Adipocyte (in vitro differentiated cells): Measurements from ENCODE around the gene ADAMTS10.
"Not testable (repeated sequence)": the region's sequence is repeated elsewhere in the genome, so short reads cannot be mapped to it uniquely, and the experiment has no call there.

ENCODE experiments used
- DNase-seq: peaks from one replicate; pipeline ENCODE4 v3.0.0-alpha.2; 2015; ENCODE audit warnings: low read depth
- H3K27me3 ChIP-seq: replicated peaks from 2 replicates; pipeline ENCODE4 v1.7.0; 2013; ENCODE audit warnings: mild to moderate bottlenecking, low read length, moderate library complexity; ENCODE audit not compliant: control insufficient read depth, insufficient read depth
- H3K36me3 ChIP-seq: 2 replicates; pipeline ENCODE4 v1.7.0; 2013; ENCODE audit warnings: low read length, mild to moderate bottlenecking, moderate library complexity; ENCODE audit not compliant: control insufficient read depth, insufficient read depth, severe bottlenecking
- H3K4me1 ChIP-seq: 2 replicates; pipeline ENCODE4 v1.7.0; 2013; ENCODE audit warnings: mild to moderate bottlenecking, low read length, moderate library complexity; ENCODE audit not compliant: control insufficient read depth, insufficient read depth
- H3K4me3 ChIP-seq: 2 replicates; pipeline ENCODE4 v1.7.0; 2013; ENCODE audit warnings: mild to moderate bottlenecking, low read length, moderate library complexity
- H3K9ac ChIP-seq: 2 replicates; pipeline ENCODE4 v1.7.0; 2013; ENCODE audit warnings: mild to moderate bottlenecking, low read length, moderate library complexity
- H3K9me3 ChIP-seq: 2 replicates; pipeline ENCODE4 v1.7.0; 2013; ENCODE audit warnings: mild to moderate bottlenecking, low read length, moderate library complexity; ENCODE audit not compliant: control insufficient read depth

The ADAMTS10 gene

DNA sequence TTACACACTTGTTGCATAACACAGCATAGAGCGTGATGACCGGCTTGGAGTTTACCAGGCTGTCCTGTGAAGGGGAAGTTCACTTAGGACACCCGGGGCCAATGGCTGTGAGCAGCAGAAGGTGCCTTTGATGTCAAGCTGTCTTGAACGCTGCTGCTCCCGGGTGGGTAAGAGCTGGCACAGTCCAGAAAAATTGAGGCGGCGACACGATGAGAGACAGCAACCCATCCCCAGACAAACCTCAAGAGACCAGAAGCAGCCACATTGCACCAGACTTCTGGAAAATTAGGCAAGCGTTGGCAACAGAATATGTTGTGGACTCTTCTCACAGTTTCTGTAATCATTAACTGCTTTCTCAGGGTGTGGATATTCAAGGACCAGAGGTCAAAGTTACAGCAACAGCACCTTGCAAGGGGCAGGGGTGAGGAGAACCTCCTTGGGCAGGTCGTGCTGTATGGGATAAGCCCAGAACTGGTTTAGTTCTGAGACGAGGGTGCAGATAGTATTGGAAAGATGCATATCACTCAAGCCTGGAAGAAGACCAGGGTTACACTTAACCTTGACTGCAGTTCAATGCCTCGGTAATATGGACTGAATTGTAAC is 30.0 kb upstream of the ADAMTS10 start:
- H3K9ac ChIP-seq, result no peak overlapping the region
- H3K27me3 ChIP-seq, result peaks cover 21% of the 10 kb centered on the region
- no peak for DNase-seq
- H3K36me3 ChIP-seq, result no peaks in the 10 kb centered on the region
- no peak overlapping the region for H3K4me3 ChIP-seq
- H3K4me1 ChIP-seq, result peaks cover 11% of the 10 kb centered on the region
- peaks cover 12% of the 10 kb centered on the region for H3K9me3 ChIP-seq

DNA sequence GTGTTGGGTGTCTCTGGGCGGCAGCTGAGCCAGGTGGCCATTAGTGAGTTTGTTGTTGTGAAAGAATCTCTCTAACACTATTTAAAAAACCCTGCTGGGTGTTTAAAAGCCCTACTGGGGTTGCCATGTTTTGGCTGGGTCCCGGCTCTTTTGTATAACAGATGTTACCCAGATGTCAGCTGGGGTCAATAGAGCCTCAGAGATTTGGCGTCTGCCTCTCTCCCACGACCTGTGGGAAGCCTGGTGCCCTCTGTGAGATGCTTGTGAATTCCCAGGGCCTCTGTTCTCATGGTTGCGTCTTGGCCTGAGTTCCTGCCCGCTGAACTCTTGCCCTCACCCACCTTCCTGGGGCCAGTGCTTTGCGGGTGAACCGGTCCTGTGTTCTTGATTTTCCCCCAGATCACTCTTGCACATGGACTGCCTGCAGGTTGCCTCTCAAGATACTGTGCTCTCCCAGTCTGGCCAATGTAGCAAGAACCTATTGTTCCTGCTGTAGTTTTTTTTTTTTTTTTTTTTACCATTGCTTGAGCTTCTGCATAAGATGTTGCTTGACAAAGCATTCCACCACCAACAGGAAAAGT is 29.4 kb upstream of the ADAMTS10 start:
- H3K4me3 ChIP-seq, result no peak overlapping the region
- peaks cover 11% of the 10 kb centered on the region for H3K4me1 ChIP-seq
- H3K36me3 ChIP-seq, result no peaks in the 10 kb centered on the region
- peaks cover 18% of the 10 kb centered on the region for H3K27me3 ChIP-seq
- H3K9ac ChIP-seq, result no peak overlapping the region
- DNase-seq, result no peak
- H3K9me3 ChIP-seq, result peaks cover 12% of the 10 kb centered on the region

- H3K4me1 ChIP-seq, result peaks cover 11% of the 10 kb centered on the region
- H3K9ac ChIP-seq, result no peak overlapping the region
- H3K4me3 ChIP-seq, result no peak overlapping the region
- DNase-seq, result peak; percentile 53
- H3K36me3 ChIP-seq, result no peaks in the 10 kb centered on the region
- H3K27me3 ChIP-seq, result peaks cover 9% of the 10 kb centered on the region
- peaks cover 12% of the 10 kb centered on the region for H3K9me3 ChIP-seq
Observed at GRCh38 chr19:8638078-8638619, 27.6 kb upstream of the ADAMTS10 start.

DNA sequence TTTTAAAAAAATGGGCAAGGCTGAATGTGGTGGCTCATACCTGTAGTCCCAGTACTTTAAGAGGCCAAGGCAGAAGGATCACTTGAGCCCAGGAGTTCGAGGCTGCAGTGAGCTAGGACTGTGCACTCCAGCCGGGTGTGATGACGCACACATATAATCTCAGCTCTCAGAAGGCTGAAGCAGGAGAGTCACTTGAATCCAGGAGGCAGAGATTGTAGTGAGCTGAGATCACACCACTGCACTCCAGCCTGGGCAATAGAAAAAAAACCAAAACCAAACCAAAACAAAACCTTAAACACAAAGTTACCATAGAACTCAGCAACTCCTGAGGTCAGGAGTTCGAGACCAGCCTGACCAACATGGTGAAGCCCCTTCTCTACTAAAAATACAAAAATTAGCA is 26.6 kb upstream of the ADAMTS10 start:
- not testable (repeated sequence) for H3K36me3 ChIP-seq, H3K4me3 ChIP-seq, H3K9me3 ChIP-seq, H3K27me3 ChIP-seq, H3K9ac ChIP-seq, DNase-seq
- peaks cover 11% of the 10 kb centered on the region for H3K4me1 ChIP-seq

- DNase-seq, result no peak
- Histone ChIP-seq H3K4me3 (no peak overlapping the region), H3K36me3 (no peaks in the 10 kb centered on the region), H3K4me1 (peaks cover 8% of the 10 kb centered on the region), H3K27me3 (peaks cover 5% of the 10 kb centered on the region), H3K9me3 (peaks cover under 1% of the 10 kb centered on the region), H3K9ac (no peak overlapping the region)
Observed at GRCh38 chr19:8635422-8635821, 24.9 kb upstream of the ADAMTS10 start.

DNA sequence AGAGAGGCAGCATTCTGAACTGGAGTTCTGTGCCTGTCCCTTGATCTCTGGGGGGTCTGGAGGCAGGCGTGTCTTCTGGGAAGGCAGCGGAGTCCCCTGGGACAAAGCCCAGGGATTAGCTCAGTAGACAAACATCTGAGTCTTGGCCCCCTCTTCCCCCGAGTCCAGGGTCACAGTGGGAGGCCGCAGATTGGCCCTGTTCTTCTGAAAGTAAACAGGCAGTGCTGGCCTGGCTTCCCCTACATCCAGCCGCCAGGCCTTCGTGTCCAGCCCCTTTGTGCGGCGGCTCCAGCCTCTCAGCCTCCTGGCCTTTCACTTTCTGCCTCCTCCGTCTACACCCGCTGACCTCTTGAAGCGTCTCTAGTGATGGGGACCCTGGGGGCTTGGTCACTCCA is 20.9 kb upstream of the ADAMTS10 start:
- Histone ChIP-seq H3K9me3 (peaks cover 10% of the 10 kb centered on the region), H3K4me1 (no peaks in the 10 kb centered on the region), H3K36me3 (no peaks in the 10 kb centered on the region), H3K9ac (no peak overlapping the region), H3K27me3 (no peaks in the 10 kb centered on the region), H3K4me3 (no peak overlapping the region)
- DNase-seq, result peak; percentile 49

GRCh38 chr19:8630796-8631424 is 20.4 kb upstream of the ADAMTS10 start:
- DNase-seq, result no peak
- H3K27me3 ChIP-seq, result no peaks in the 10 kb centered on the region

DNA sequence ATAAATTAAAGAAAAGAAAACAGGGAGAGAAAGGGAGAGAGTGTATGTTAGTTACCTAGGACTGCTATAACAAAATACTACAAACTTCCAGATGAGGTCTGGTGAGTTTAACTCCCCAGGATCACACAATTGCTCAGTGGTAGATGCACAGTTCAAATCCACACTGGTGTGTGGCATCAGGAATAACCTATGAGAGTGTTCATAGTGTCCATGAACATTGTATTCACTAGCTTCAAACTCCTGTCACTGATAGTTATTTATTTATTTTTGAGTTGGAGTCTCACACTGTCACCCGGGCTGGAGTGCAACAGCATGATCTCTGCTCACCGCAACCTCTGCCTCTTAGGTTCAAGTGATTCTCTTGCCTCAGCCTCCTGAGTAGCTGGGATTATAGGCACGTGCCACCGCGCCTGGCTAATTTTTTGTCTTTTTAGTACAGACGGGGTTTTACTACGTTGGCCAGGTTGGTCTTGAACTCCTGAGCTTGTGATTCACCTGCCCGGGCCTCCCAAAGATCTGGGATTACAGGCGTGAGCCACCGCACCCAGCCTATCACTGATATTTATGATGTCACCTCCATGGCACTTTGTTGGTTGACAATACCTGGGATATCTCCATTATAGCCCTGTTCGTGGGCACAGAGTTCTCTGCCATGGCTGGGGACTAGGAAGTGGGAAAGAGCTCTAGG is 19.6 kb upstream of the ADAMTS10 start, which contains the start of gene NFILZ:
NFILZ (plus strand) TSS at position 638 of the 688 bp plus-strand sequence. CDS start 46,133 bp downstream, outside the sequence.
- no peak within 1 kb of the TSS for H3K9ac ChIP-seq
- H3K4me1 ChIP-seq, result no peaks in the 10 kb centered on the region
- H3K36me3 ChIP-seq, result no peaks in the 10 kb centered on the region
- H3K4me3 ChIP-seq, result no peak within 1 kb of the TSS
- peaks cover 10% of the 10 kb centered on the region for H3K9me3 ChIP-seq
- no peak for DNase-seq
- H3K27me3 ChIP-seq, result no peaks in the 10 kb centered on the region

More at GRCh38 chr19:8630796-8631424, 20.4 kb upstream of the ADAMTS10 start:
- Histone ChIP-seq H3K9ac (no peak overlapping the region), H3K36me3 (no peaks in the 10 kb centered on the region), H3K9me3 (peaks cover 10% of the 10 kb centered on the region), H3K4me1 (no peaks in the 10 kb centered on the region), H3K4me3 (no peak overlapping the region)

GRCh38 chr19:8629184-8629583 is 18.7 kb upstream of the ADAMTS10 start:
- Histone ChIP-seq H3K9me3 (peaks cover 10% of the 10 kb centered on the region), H3K36me3 (no peaks in the 10 kb centered on the region), H3K4me1 (no peaks in the 10 kb centered on the region), H3K27me3 (no peaks in the 10 kb centered on the region), H3K4me3 (no peak overlapping the region), H3K9ac (no peak overlapping the region)
- no peak for DNase-seq

DNA sequence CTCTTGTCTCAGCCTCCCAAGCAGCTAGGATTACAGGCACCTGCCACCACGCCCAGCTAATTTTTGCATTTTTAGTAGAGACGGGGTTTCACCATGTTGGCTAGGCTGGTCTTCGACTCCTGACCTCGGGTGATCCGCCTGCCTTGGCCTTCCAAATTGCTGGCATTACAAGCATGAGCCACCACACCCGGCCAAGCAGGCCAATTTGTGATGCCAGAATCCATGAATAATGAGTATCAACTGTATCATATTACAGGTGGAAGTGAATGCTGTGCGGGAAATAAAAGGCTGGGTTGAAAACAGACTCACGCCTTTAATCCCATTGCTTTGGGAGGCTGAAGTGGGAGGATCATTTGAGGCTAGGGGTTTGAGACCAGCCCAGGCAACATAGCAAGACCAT is 16.3 kb upstream of the ADAMTS10 start:
- no peak overlapping the region for H3K4me3 ChIP-seq
- no peaks in the 10 kb centered on the region for H3K36me3 ChIP-seq
- no peak for DNase-seq
- no peaks in the 10 kb centered on the region for H3K27me3 ChIP-seq
- peaks cover 10% of the 10 kb centered on the region for H3K9me3 ChIP-seq
- no peak overlapping the region for H3K9ac ChIP-seq
- H3K4me1 ChIP-seq, result no peaks in the 10 kb centered on the region

GRCh38 chr19:8622886-8623285 is 12.4 kb upstream of the ADAMTS10 start:
- not testable (repeated sequence) for H3K9ac ChIP-seq, H3K9me3 ChIP-seq, H3K4me1 ChIP-seq, H3K36me3 ChIP-seq, H3K4me3 ChIP-seq, H3K27me3 ChIP-seq
- DNase-seq, result peak; percentile 27
